Measurements from ENCODE around the gene PIP4K2A.

DNA sequence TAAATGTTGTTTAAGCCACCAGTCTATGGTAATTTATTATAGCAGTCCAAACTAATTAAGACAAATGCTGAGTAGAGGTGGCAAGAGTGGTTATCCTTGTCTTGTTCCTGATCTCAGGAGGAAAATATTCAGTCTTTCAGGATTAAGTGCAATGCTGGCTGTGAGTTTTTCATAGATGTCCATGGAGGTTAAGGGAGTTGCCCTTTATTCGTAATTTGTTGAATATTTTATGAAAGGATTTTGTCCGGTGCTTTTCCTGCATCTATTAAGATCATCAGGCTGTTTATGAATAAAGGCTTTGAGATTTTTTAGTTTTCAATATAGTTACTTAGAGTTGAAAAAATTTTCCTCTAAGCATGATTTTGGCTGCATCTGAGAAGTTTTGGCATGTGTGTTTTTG is 186.9 kb downstream of the PIP4K2A start:
- TF ChIP-seq EZH2 (IDR thresholded peaks at IDR 0.05; ENCODE audit: borderline replicate concordance): no peak
- TF ChIP-seq, protein P1, sequence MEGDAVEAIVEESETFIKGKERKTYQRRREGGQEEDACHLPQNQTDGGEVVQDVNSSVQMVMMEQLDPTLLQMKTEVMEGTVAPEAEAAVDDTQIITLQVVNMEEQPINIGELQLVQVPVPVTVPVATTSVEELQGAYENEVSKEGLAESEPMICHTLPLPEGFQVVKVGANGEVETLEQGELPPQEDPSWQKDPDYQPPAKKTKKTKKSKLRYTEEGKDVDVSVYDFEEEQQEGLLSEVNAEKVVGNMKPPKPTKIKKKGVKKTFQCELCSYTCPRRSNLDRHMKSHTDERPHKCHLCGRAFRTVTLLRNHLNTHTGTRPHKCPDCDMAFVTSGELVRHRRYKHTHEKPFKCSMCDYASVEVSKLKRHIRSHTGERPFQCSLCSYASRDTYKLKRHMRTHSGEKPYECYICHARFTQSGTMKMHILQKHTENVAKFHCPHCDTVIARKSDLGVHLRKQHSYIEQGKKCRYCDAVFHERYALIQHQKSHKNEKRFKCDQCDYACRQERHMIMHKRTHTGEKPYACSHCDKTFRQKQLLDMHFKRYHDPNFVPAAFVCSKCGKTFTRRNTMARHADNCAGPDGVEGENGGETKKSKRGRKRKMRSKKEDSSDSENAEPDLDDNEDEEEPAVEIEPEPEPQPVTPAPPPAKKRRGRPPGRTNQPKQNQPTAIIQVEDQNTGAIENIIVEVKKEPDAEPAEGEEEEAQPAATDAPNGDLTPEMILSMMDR (IDR thresholded peaks at IDR 0.05; ENCODE audit: poor library complexity): no peak
